Ishikawa (cell line): Measurements from ENCODE around the gene MYO1A.

Source experiments
- CEBPB ChIP-seq: IDR thresholded peaks from 2 replicates; pipeline ENCODE4 v1.6.1; 2012
- CREB1 ChIP-seq: IDR thresholded peaks from 2 replicates; pipeline ENCODE4 v1.6.1; 2012; ENCODE audit warnings: low read depth
- EP300 ChIP-seq: IDR thresholded peaks from 2 replicates; pipeline ENCODE4 v1.6.1; 2012; ENCODE audit warnings: borderline replicate concordance
- NFIC ChIP-seq: IDR thresholded peaks from 2 replicates; pipeline ENCODE4 v1.6.1; 2012
- RAD21 ChIP-seq: IDR thresholded peaks from 2 replicates; pipeline ENCODE4 v1.6.1; 2012; ENCODE audit warnings: low read depth
- TAF1 ChIP-seq: IDR thresholded peaks from 2 replicates; pipeline ENCODE4 v1.6.1; 2012; ENCODE audit warnings: low read depth, mild to moderate bottlenecking
- TCF12 ChIP-seq: IDR thresholded peaks from 2 replicates; pipeline ENCODE4 v1.6.1; 2012; ENCODE audit warnings: low read depth
- TEAD4 ChIP-seq: IDR thresholded peaks from 2 replicates; pipeline ENCODE4 v1.6.1; 2012
- TF ChIP-seq, protein P1 (sequence below): IDR thresholded peaks from 2 replicates; pipeline ENCODE4 v1.6.1; 2012
- TF ChIP-seq, protein P2 (sequence below): IDR thresholded peaks from 2 replicates; pipeline ENCODE4 v1.6.1; 2012
- TF ChIP-seq, protein P3 (sequence below): IDR thresholded peaks from 2 replicates; pipeline ENCODE4 v1.6.1; 2012; ENCODE audit warnings: low read depth, mild to moderate bottlenecking

DNA sequence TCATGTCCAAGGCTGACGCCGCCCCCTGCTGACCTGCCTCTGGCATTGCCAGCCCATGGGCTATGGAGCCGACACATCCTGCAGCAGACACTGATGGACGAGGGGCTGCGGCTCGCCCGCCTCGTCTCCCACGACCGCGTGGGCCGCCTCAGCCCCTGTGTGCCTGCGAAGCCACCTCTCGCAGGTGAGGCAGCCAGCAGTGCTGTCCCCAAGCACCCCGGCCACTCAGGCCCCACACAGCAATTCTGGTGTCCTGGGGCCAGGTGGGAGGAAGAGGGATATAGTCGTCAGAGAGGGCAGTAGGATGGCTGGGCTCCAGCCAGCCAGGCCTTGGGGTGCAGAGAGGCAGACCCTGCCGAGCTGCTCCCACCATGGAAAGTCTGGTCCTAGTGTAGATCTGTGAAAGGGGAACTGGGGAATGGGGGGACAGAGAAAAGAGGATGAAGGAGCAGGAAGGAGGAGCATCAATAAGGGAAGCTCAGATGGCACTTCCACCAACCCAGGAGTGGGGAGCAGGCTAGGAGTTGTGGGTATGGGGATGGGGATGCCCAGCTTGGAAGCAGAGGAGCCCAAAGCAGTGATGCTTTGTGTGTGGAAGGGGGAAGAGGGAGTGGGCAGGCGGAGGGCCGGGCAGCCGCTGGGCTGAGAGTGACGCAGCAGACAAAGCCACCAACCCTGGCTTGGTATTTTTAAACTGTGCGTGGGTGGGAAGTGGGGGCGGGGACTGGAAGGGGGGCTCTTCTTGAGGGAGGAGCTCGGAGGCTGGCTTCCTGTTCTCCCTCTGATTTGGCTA, 43.7 kb upstream of the MYO1A start:
- TF ChIP-seq CREB1: no peak
- no peak for TF ChIP-seq TEAD4
- TF ChIP-seq, protein P1, sequence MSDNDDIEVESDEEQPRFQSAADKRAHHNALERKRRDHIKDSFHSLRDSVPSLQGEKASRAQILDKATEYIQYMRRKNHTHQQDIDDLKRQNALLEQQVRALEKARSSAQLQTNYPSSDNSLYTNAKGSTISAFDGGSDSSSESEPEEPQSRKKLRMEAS: no peak
- TF ChIP-seq, protein P2, sequence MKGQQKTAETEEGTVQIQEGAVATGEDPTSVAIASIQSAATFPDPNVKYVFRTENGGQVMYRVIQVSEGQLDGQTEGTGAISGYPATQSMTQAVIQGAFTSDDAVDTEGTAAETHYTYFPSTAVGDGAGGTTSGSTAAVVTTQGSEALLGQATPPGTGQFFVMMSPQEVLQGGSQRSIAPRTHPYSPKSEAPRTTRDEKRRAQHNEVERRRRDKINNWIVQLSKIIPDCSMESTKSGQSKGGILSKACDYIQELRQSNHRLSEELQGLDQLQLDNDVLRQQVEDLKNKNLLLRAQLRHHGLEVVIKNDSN: no peak
- TF ChIP-seq TAF1: no peak
- no peak for TF ChIP-seq TCF12
- TF ChIP-seq RAD21: peak; percentile 87
- TF ChIP-seq, protein P3, sequence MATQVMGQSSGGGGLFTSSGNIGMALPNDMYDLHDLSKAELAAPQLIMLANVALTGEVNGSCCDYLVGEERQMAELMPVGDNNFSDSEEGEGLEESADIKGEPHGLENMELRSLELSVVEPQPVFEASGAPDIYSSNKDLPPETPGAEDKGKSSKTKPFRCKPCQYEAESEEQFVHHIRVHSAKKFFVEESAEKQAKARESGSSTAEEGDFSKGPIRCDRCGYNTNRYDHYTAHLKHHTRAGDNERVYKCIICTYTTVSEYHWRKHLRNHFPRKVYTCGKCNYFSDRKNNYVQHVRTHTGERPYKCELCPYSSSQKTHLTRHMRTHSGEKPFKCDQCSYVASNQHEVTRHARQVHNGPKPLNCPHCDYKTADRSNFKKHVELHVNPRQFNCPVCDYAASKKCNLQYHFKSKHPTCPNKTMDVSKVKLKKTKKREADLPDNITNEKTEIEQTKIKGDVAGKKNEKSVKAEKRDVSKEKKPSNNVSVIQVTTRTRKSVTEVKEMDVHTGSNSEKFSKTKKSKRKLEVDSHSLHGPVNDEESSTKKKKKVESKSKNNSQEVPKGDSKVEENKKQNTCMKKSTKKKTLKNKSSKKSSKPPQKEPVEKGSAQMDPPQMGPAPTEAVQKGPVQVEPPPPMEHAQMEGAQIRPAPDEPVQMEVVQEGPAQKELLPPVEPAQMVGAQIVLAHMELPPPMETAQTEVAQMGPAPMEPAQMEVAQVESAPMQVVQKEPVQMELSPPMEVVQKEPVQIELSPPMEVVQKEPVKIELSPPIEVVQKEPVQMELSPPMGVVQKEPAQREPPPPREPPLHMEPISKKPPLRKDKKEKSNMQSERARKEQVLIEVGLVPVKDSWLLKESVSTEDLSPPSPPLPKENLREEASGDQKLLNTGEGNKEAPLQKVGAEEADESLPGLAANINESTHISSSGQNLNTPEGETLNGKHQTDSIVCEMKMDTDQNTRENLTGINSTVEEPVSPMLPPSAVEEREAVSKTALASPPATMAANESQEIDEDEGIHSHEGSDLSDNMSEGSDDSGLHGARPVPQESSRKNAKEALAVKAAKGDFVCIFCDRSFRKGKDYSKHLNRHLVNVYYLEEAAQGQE: no peak
- TF ChIP-seq EP300: no peak
- TF ChIP-seq NFIC: no peak
- no peak for TF ChIP-seq CEBPB
